ENCODE data around the gene CYP2W1. TPM values are rescaled to one million over a fixed set of nuclear protein-coding genes. Genes with fewer than 3 reads are reported as not detected.
"Not testable (repeated sequence)": the region's sequence is repeated elsewhere in the genome, so short reads cannot be mapped to it uniquely, and the experiment has no call there.

The CYP2W1 gene
- total RNA-seq, 6 experiments from 2014 or later: 0.15 to 0.25 TPM; not detected in 4

- H3K36me3 Mint-ChIP-seq (ENCODE audit: low read depth): peaks cover 21% of the 10 kb centered on the region
- no peaks in the 10 kb centered on the region for H3K27me3 Mint-ChIP-seq (ENCODE audit: insufficient read depth)
- H3K4me3 Mint-ChIP-seq: no peak overlapping the region
- no peak overlapping the region for H3K27ac Mint-ChIP-seq
- no peaks in the 10 kb centered on the region for H3K9me3 Mint-ChIP-seq
- TF ChIP-seq CTCF (IDR thresholded peaks at IDR 0.05): no peak
- H3K4me1 Mint-ChIP-seq (ENCODE audit: low read depth): peaks cover 23% of the 10 kb centered on the region
- no peak for DNase-seq
Observed at GRCh38 chr7:1030444-1031070, 47.6 kb downstream of the CYP2W1 start.

- no peak for TF ChIP-seq CTCF (IDR thresholded peaks at IDR 0.05)
- peaks cover 15% of the 10 kb centered on the region for H3K4me1 Mint-ChIP-seq (ENCODE audit: low read depth)
- no peaks in the 10 kb centered on the region for H3K27me3 Mint-ChIP-seq (ENCODE audit: insufficient read depth)
- peaks cover 18% of the 10 kb centered on the region for H3K36me3 Mint-ChIP-seq (ENCODE audit: low read depth)
- DNase-seq: no peak
- H3K4me3 Mint-ChIP-seq: no peak overlapping the region
- H3K9me3 Mint-ChIP-seq: 0 out of 2 replicates have a peak, but pooled peaks cover 4% of the 10 kb centered on the region
- H3K27ac Mint-ChIP-seq: no peak overlapping the region
Observed at GRCh38 chr7:1031716-1032455, 48.9 kb downstream of the CYP2W1 start.

GRCh38 chr7:1032536-1033181 is 49.7 kb downstream of the CYP2W1 start:
- H3K4me1 Mint-ChIP-seq (ENCODE audit: low read depth): peaks cover 8% of the 10 kb centered on the region
- H3K9me3 Mint-ChIP-seq: 0 out of 2 replicates have a peak, but pooled peaks cover 4% of the 10 kb centered on the region
- no peak overlapping the region for H3K27ac Mint-ChIP-seq
- TF ChIP-seq CTCF (IDR thresholded peaks at IDR 0.05): no peak
- peaks cover 11% of the 10 kb centered on the region; the same call in 1 of the 2 replicates for H3K36me3 Mint-ChIP-seq (ENCODE audit: low read depth)
- DNase-seq: no peak
- no peaks in the 10 kb centered on the region for H3K27me3 Mint-ChIP-seq (ENCODE audit: insufficient read depth)
- no peak overlapping the region for H3K4me3 Mint-ChIP-seq

- Mint-ChIP-seq H3K36me3 (ENCODE audit: low read depth) (peaks cover 11% of the 10 kb centered on the region; the same call in 1 of the 2 replicates), H3K27ac (no peak overlapping the region)
Observed at GRCh38 chr7:1033546-1034145, 50.7 kb downstream of the CYP2W1 start.

GRCh38 chr7:1034769-1035168 is 51.8 kb downstream of the CYP2W1 start:
- peaks cover 11% of the 10 kb centered on the region; the same call in 1 of the 2 replicates for H3K36me3 Mint-ChIP-seq (ENCODE audit: low read depth)
- not testable (repeated sequence) for H3K4me3 Mint-ChIP-seq; H3K4me1 Mint-ChIP-seq (ENCODE audit: low read depth); H3K27ac Mint-ChIP-seq; H3K27me3 Mint-ChIP-seq (ENCODE audit: insufficient read depth); DNase-seq; H3K9me3 Mint-ChIP-seq

More at GRCh38 chr7:1033546-1034145, 50.7 kb downstream of the CYP2W1 start:
- no peaks in the 10 kb centered on the region for H3K27me3 Mint-ChIP-seq (ENCODE audit: insufficient read depth)
- 0 out of 2 replicates have a peak, but pooled peaks cover 4% of the 10 kb centered on the region for H3K9me3 Mint-ChIP-seq
- DNase-seq: no peak
- peaks cover 7% of the 10 kb centered on the region for H3K4me1 Mint-ChIP-seq (ENCODE audit: low read depth)
- no peak for TF ChIP-seq CTCF (IDR thresholded peaks at IDR 0.05)
- no peak overlapping the region for H3K4me3 Mint-ChIP-seq

- Mint-ChIP-seq H3K36me3 (ENCODE audit: low read depth) (peaks cover 11% of the 10 kb centered on the region; the same call in 1 of the 2 replicates), H3K4me1 (ENCODE audit: low read depth) (peaks cover 10% of the 10 kb centered on the region)
- not testable (repeated sequence) for H3K4me3 Mint-ChIP-seq; H3K27ac Mint-ChIP-seq; H3K9me3 Mint-ChIP-seq; H3K27me3 Mint-ChIP-seq (ENCODE audit: insufficient read depth); DNase-seq
Observed at GRCh38 chr7:1036164-1036928, 53.4 kb downstream of the CYP2W1 start.
